Trophoblast cell (in vitro differentiated cells and primary cell): ENCODE data around the gene NR2F6.

Experiments used
- DNase-seq, 2 donors: peaks; one replicate each; pipeline ENCODE4 v3.0.0-alpha.2; 2016
- H2AFZ ChIP-seq: 2 replicates; pipeline ENCODE4 v1.6.1; 2013; ENCODE audit warnings: low read length, moderate library complexity, mild to moderate bottlenecking; ENCODE audit not compliant: insufficient read depth, poor library complexity
- H2AK5ac ChIP-seq: 2 replicates; pipeline ENCODE4 v1.6.1; 2013; ENCODE audit warnings: mild to moderate bottlenecking, low read length
- H2BK120ac ChIP-seq: 2 replicates; pipeline ENCODE4 v1.6.1; 2013; ENCODE audit warnings: low read length, mild to moderate bottlenecking, moderate library complexity; ENCODE audit not compliant: insufficient read depth, poor library complexity
- H2BK12ac ChIP-seq: 2 replicates; pipeline ENCODE4 v1.6.1; 2013; ENCODE audit warnings: mild to moderate bottlenecking, low read length, moderate library complexity
- H2BK5ac ChIP-seq: 2 replicates; pipeline ENCODE4 v1.6.1; 2013; ENCODE audit warnings: low read length, low read depth, moderate library complexity, mild to moderate bottlenecking; ENCODE audit not compliant: poor library complexity
- H3K14ac ChIP-seq: 2 replicates; pipeline ENCODE4 v1.6.1; 2013; ENCODE audit warnings: mild to moderate bottlenecking, low read length
- H3K18ac ChIP-seq: 2 replicates; pipeline ENCODE4 v1.6.1; 2013; ENCODE audit warnings: mild to moderate bottlenecking, low read length
- H3K23ac ChIP-seq: 2 replicates; pipeline ENCODE4 v1.6.1; 2013; ENCODE audit warnings: low read length
- H3K27ac ChIP-seq: 2 replicates; pipeline ENCODE4 v1.5.1; 2013; ENCODE audit warnings: low read depth, mild to moderate bottlenecking, inconsistent platforms, low read length, moderate library complexity
- H3K27me3 ChIP-seq: 2 replicates; pipeline ENCODE4 v1.6.1; 2013; ENCODE audit warnings: inconsistent platforms, mild to moderate bottlenecking, low read length, moderate library complexity; ENCODE audit not compliant: insufficient read depth
- H3K36me3 ChIP-seq, 2 experiments: 1 replicate in 1 of 2; 2 replicates in 1 of 2; pipeline ENCODE4 v1.6.1; 2013; ENCODE audit warnings: low read length in 2 of 2, mild to moderate bottlenecking in 2 of 2, moderate library complexity in 1 of 2; ENCODE audit not compliant: insufficient read depth in 2 of 2, control insufficient read depth in 1 of 2
- H3K4ac ChIP-seq: 2 replicates; pipeline ENCODE4 v1.6.1; 2013; ENCODE audit warnings: low read depth, mild to moderate bottlenecking, low read length, moderate library complexity
- H3K4me1 ChIP-seq, 2 experiments: 1 replicate in 1 of 2; 2 replicates in 1 of 2; pipeline ENCODE4 v1.6.1; 2013; ENCODE audit warnings: low read length in 2 of 2, mild to moderate bottlenecking in 2 of 2, moderate library complexity in 1 of 2; ENCODE audit not compliant: insufficient read depth in 2 of 2, control insufficient read depth in 1 of 2
- H3K4me2 ChIP-seq: 2 replicates; pipeline ENCODE4 v1.6.1; 2013; ENCODE audit warnings: inconsistent platforms, mild to moderate bottlenecking, low read length, moderate library complexity
- H3K4me3 ChIP-seq: 2 replicates; pipeline ENCODE4 v1.5.1; 2013; ENCODE audit warnings: mild to moderate bottlenecking, low read depth, low read length, inconsistent platforms
- H3K79me1 ChIP-seq: one replicate; pipeline ENCODE4 v1.6.1; 2013; ENCODE audit warnings: low read length
- H3K79me2 ChIP-seq: 2 replicates; pipeline ENCODE4 v1.6.1; 2013; ENCODE audit warnings: low read length, mild to moderate bottlenecking; ENCODE audit not compliant: control insufficient read depth, insufficient read depth, poor library complexity
- H3K9ac ChIP-seq: 2 replicates; pipeline ENCODE4 v1.6.1; 2013; ENCODE audit warnings: mild to moderate bottlenecking, low read length
- H3K9me3 ChIP-seq: 2 replicates; pipeline ENCODE4 v1.6.1; 2013; ENCODE audit warnings: low read depth, mild to moderate bottlenecking, control low read depth, inconsistent platforms, low read length; ENCODE audit not compliant: insufficient read depth
- H4K12ac ChIP-seq: 2 replicates; pipeline ENCODE4 v1.6.1; 2013; ENCODE audit warnings: low read depth, mild to moderate bottlenecking, low read length, moderate library complexity
- H4K8ac ChIP-seq: 2 replicates; pipeline ENCODE4 v1.6.1; 2013; ENCODE audit warnings: low read depth, mild to moderate bottlenecking, low read length, moderate library complexity
- H4K91ac ChIP-seq: one replicate; pipeline ENCODE4 v1.6.1; 2013; ENCODE audit warnings: low read depth, mild to moderate bottlenecking, low read length, moderate library complexity
- WGBS: extraction: QIAGEN DNeasy Blood & Tissue Kit; methylation state at CpG from one replicate; pipeline ENCODE4 v1.1.7; 2013; ENCODE audit warnings: missing lambda C conversion rate; ENCODE audit not compliant: insufficient read length, insufficient coverage; ENCODE audit errors: extremely low coverage; 5-methylcytosine and 5-hydroxymethylcytosine counted together

The NR2F6 gene

GRCh38 chr19:17229890-17230289 lies 15.8 kb downstream of the NR2F6 start:
- peaks cover 45 to 47% of the 10 kb centered on the region in 2 experiments for H3K36me3 ChIP-seq
- no peak overlapping the region for H4K91ac ChIP-seq
- no peak overlapping the region for H3K4me3 ChIP-seq
- no peak overlapping the region for H2BK5ac ChIP-seq
- no peak overlapping the region for H2AK5ac ChIP-seq
- DNase-seq, result no peak
- no peaks in the 10 kb centered on the region for H3K9me3 ChIP-seq
- peaks cover 5% of the 10 kb centered on the region for H3K79me2 ChIP-seq
- H3K79me1 ChIP-seq, result peaks cover 7% of the 10 kb centered on the region
- H3K14ac ChIP-seq, result no peak overlapping the region
- H3K27me3 ChIP-seq, result no peaks in the 10 kb centered on the region
- H3K4ac ChIP-seq, result no peak overlapping the region
- H4K8ac ChIP-seq, result no peak overlapping the region
- H2AFZ ChIP-seq, result no peak overlapping the region
- H2BK12ac ChIP-seq, result no peak overlapping the region
- no peak overlapping the region for H3K27ac ChIP-seq
- H4K12ac ChIP-seq, result no peak overlapping the region
- peaks cover 8 to 11% of the 10 kb centered on the region in 2 experiments for H3K4me1 ChIP-seq
- H3K23ac ChIP-seq, result no peak overlapping the region
- H2BK120ac ChIP-seq, result no peak overlapping the region
- H3K4me2 ChIP-seq, result no peak overlapping the region
- no CpG with 5 or more reads among the region's 3 CpGs for WGBS
- no peak overlapping the region for H3K9ac ChIP-seq
- no peak overlapping the region for H3K18ac ChIP-seq

GRCh38 chr19:17227798-17228367 lies 17.8 kb downstream of the NR2F6 start:
- WGBS, result no CpG with 5 or more reads among the region's 13 CpGs

GRCh38 chr19:17226002-17226933 lies 19.5 kb downstream of the NR2F6 start, which contains the start of gene OCEL1:
Gene OCEL1, plus strand, starts transcription at chr19:17226226. Its CDS starts 22 bp downstream, at chr19:17226248.
- H3K27me3 ChIP-seq, result no peaks in the 10 kb centered on the region

More at GRCh38 chr19:17227798-17228367, 17.8 kb downstream of the NR2F6 start:
- Histone ChIP-seq H4K12ac (peak overlapping the region; percentile 50), H3K4me1 (peaks cover 6 to 9% of the 10 kb centered on the region in 2 experiments), H2BK120ac (no peak overlapping the region), H2BK5ac (no peak overlapping the region), H3K18ac (no peak overlapping the region), H3K23ac (no peak overlapping the region), H3K36me3 (peaks cover 30 to 31% of the 10 kb centered on the region in 2 experiments), H2BK12ac (no peak overlapping the region), H3K27ac (no peak overlapping the region), H2AK5ac (no peak overlapping the region), H3K9ac (no peak overlapping the region), H4K91ac (peak overlapping the region; percentile 33), H3K4me2 (no peak overlapping the region), H3K4ac (no peak overlapping the region), H3K79me1 (peaks cover 7% of the 10 kb centered on the region), H4K8ac (no peak overlapping the region), H3K79me2 (peaks cover 5% of the 10 kb centered on the region), H2AFZ (no peak overlapping the region), H3K9me3 (no peaks in the 10 kb centered on the region), H3K27me3 (no peaks in the 10 kb centered on the region), H3K14ac (peak overlapping the region; percentile 25), H3K4me3 (no peak overlapping the region)
- no peak for DNase-seq

GRCh38 chr19:17225053-17225452 lies 20.7 kb downstream of the NR2F6 start:
- Histone ChIP-seq H3K27me3 (no peaks in the 10 kb centered on the region), H2AFZ (no peak overlapping the region), H3K79me1 (peaks cover 9% of the 10 kb centered on the region), H3K4me1 (peaks cover 8 to 10% of the 10 kb centered on the region in 2 experiments), H3K27ac (no peak overlapping the region), H2BK12ac (no peak overlapping the region), H3K14ac (no peak overlapping the region), H3K79me2 (peaks cover 5% of the 10 kb centered on the region), H3K4me2 (no peak overlapping the region), H4K91ac (no peak overlapping the region), H4K8ac (no peak overlapping the region), H3K4me3 (no peak overlapping the region), H3K4ac (no peak overlapping the region), H4K12ac (no peak overlapping the region), H3K9me3 (no peaks in the 10 kb centered on the region), H2BK120ac (no peak overlapping the region), H2BK5ac (no peak overlapping the region), H2AK5ac (peak overlapping the region; percentile 83), H3K9ac (no peak overlapping the region), H3K23ac (no peak overlapping the region), H3K18ac (no peak overlapping the region), H3K36me3 (peaks cover 5 to 7% of the 10 kb centered on the region in 2 experiments)
- peak in 1 of 2 donors; percentile 31 for DNase-seq
- WGBS, result no CpG with 5 or more reads among the region's 10 CpGs

More at GRCh38 chr19:17226002-17226933, 19.5 kb downstream of the NR2F6 start, which contains the start of gene OCEL1:
- peak within 1 kb of the TSS; percentile 85 for H4K12ac ChIP-seq
- peak within 1 kb of the TSS; percentile 96 for H2AK5ac ChIP-seq
- peak within 1 kb of the TSS; percentile 92 for H3K27ac ChIP-seq
- peak within 1 kb of the TSS; percentile 76 for H3K18ac ChIP-seq
- H3K23ac ChIP-seq, result no peak within 1 kb of the TSS
- peak within 1 kb of the TSS; percentile 61 for H2BK12ac ChIP-seq
- H3K14ac ChIP-seq, result peak within 1 kb of the TSS; percentile 75
- no CpG with 5 or more reads among the region's 90 CpGs for WGBS
- H3K79me1 ChIP-seq, result peaks cover 7% of the 10 kb centered on the region
- H4K8ac ChIP-seq, result peak within 1 kb of the TSS; percentile 75
- peak within 1 kb of the TSS; percentile 88 for H3K4me2 ChIP-seq
- H3K4me3 ChIP-seq, result peak within 1 kb of the TSS; percentile 72
- H2BK120ac ChIP-seq, result peak within 1 kb of the TSS; percentile 48
- DNase-seq, result peak; percentile 99 to 100
- H3K36me3 ChIP-seq, result peaks cover 15% of the 10 kb centered on the region in 2 experiments
- no peaks in the 10 kb centered on the region for H3K9me3 ChIP-seq
- H3K4ac ChIP-seq, result peak within 1 kb of the TSS; percentile 82
- H3K79me2 ChIP-seq, result peaks cover 5% of the 10 kb centered on the region
- peak within 1 kb of the TSS; percentile 67 for H2BK5ac ChIP-seq
- peak within 1 kb of the TSS; percentile 57 for H4K91ac ChIP-seq
- peak within 1 kb of the TSS; percentile 13 for H2AFZ ChIP-seq
- peaks cover 6 to 9% of the 10 kb centered on the region in 2 experiments for H3K4me1 ChIP-seq
- peak within 1 kb of the TSS; percentile 31 for H3K9ac ChIP-seq
